ENCODE results near the gene XPO4. TPM values are rescaled to one million over a fixed set of nuclear protein-coding genes. Genes with fewer than 3 reads are reported as not detected.

Gene XPO4
- total RNA-seq, 1 experiment from 2014 or later = 39.9 TPM

GRCh38 chr13:20840568-20840967 is 62.0 kb downstream of the XPO4 start:
- Histone ChIP-seq H4K20me1 (ENCODE audit: low read length) (0 out of 2 replicates have a peak, but pooled peaks cover 4% of the 10 kb centered on the region), H2AFZ (ENCODE audit: low read length) (no peak overlapping the region), H3K9me2 (replicated peaks; ENCODE audit: low read length) (no peaks in the 10 kb centered on the region), H3K36me3 (ENCODE audit: low read depth, low read length) (peaks cover 51% of the 10 kb centered on the region), H3K27ac (ENCODE audit: low read length) (no peak overlapping the region), H3K9ac (ENCODE audit: low read length) (no peak overlapping the region), H3K79me2 (ENCODE audit: low read length) (peaks cover 22% of the 10 kb centered on the region), H3K9me3 (ENCODE audit: low read length) (no peaks in the 10 kb centered on the region), H3F3A (ENCODE audit: low read length, unreplicated experiment) (no peaks in the 10 kb centered on the region), H3K4me3 (ENCODE audit: low read length) (no peak overlapping the region), H3K4me1 (ENCODE audit: insufficient read depth, low read length) (no peaks in the 10 kb centered on the region), H3K27me3 (ENCODE audit: low read length) (no peaks in the 10 kb centered on the region), H3K4me2 (ENCODE audit: low read length) (no peak overlapping the region)
- ChIA-PET CTCF (no interaction called here), POLR2A (ENCODE audit: unreplicated experiment) (no interaction called here)
- TF ChIP-seq CTCF (conservative IDR thresholded peaks at IDR 0.05; ENCODE audit: low read depth, low read length) (no peak), EZH2 (IDR thresholded peaks at IDR 0.05; ENCODE audit: low read length, unreplicated experiment) (no peak), EZH2phosphoT487 (IDR thresholded peaks at IDR 0.05; ENCODE audit: borderline replicate concordance, low read length) (no peak)
- ATAC-seq = no peak
- no peak for DNase-seq
- intact Hi-C loops (cut with micrococcal nuclease) = no loop called here
- no TSS peak for BruUV-seq (replicated peaks)

- ChIA-PET CTCF (no interaction called here), POLR2A (ENCODE audit: unreplicated experiment) (no interaction called here)
- no TSS peak for BruUV-seq (replicated peaks)
- Histone ChIP-seq H3K9me3 (ENCODE audit: low read length) (no peaks in the 10 kb centered on the region), H3F3A (ENCODE audit: low read length, unreplicated experiment) (no peaks in the 10 kb centered on the region), H2AFZ (ENCODE audit: low read length) (no peak overlapping the region), H3K27me3 (ENCODE audit: low read length) (no peaks in the 10 kb centered on the region), H3K4me3 (ENCODE audit: low read length) (no peak overlapping the region), H3K36me3 (ENCODE audit: low read depth, low read length) (peaks cover 24% of the 10 kb centered on the region), H3K9ac (ENCODE audit: low read length) (no peak overlapping the region), H3K9me2 (replicated peaks; ENCODE audit: low read length) (no peaks in the 10 kb centered on the region), H3K27ac (ENCODE audit: low read length) (no peak overlapping the region), H3K4me2 (ENCODE audit: low read length) (no peak overlapping the region), H3K79me2 (ENCODE audit: low read length) (no peaks in the 10 kb centered on the region), H3K4me1 (ENCODE audit: insufficient read depth, low read length) (peaks cover 10% of the 10 kb centered on the region; the same call in 1 of the 2 replicates), H4K20me1 (ENCODE audit: low read length) (peaks cover 5% of the 10 kb centered on the region; the same call in 1 of the 2 replicates)
- DNase-seq (no peak), ATAC-seq (no peak)
- no peak for TF ChIP-seq EZH2 (IDR thresholded peaks at IDR 0.05; ENCODE audit: low read length, unreplicated experiment)
- TF ChIP-seq CTCF (conservative IDR thresholded peaks at IDR 0.05; ENCODE audit: low read depth, low read length) = no peak
- TF ChIP-seq EZH2phosphoT487 (IDR thresholded peaks at IDR 0.05; ENCODE audit: borderline replicate concordance, low read length) = no peak
- intact Hi-C loops (cut with micrococcal nuclease) = no loop called here
Observed at GRCh38 chr13:20833900-20834679, 68.5 kb downstream of the XPO4 start.

GRCh38 chr13:20832861-20833260 is 69.7 kb downstream of the XPO4 start:
- Histone ChIP-seq H3F3A (ENCODE audit: low read length, unreplicated experiment) (no peaks in the 10 kb centered on the region), H2AFZ (ENCODE audit: low read length) (no peak overlapping the region), H3K36me3 (ENCODE audit: low read depth, low read length) (peaks cover 17% of the 10 kb centered on the region), H3K9me3 (ENCODE audit: low read length) (no peaks in the 10 kb centered on the region), H3K9me2 (replicated peaks; ENCODE audit: low read length) (no peaks in the 10 kb centered on the region), H3K9ac (ENCODE audit: low read length) (no peak overlapping the region), H3K4me2 (ENCODE audit: low read length) (no peak overlapping the region), H3K27me3 (ENCODE audit: low read length) (no peaks in the 10 kb centered on the region), H3K4me1 (ENCODE audit: insufficient read depth, low read length) (peaks cover 10% of the 10 kb centered on the region; the same call in 1 of the 2 replicates), H3K27ac (ENCODE audit: low read length) (no peak overlapping the region), H3K4me3 (ENCODE audit: low read length) (no peak overlapping the region), H3K79me2 (ENCODE audit: low read length) (no peaks in the 10 kb centered on the region), H4K20me1 (ENCODE audit: low read length) (peaks cover 5% of the 10 kb centered on the region; the same call in 1 of the 2 replicates)
- ATAC-seq (no peak), DNase-seq (no peak)
- ChIA-PET POLR2A (ENCODE audit: unreplicated experiment) (no interaction called here), CTCF (no interaction called here)
- TF ChIP-seq EZH2 (IDR thresholded peaks at IDR 0.05; ENCODE audit: low read length, unreplicated experiment) (no peak), CTCF (conservative IDR thresholded peaks at IDR 0.05; ENCODE audit: low read depth, low read length) (no peak), EZH2phosphoT487 (IDR thresholded peaks at IDR 0.05; ENCODE audit: borderline replicate concordance, low read length) (no peak)
- BruUV-seq (replicated peaks) = no TSS peak
- intact Hi-C loops (cut with micrococcal nuclease) = no loop called here

Data from PC-3 (cell line).